GM18508 (cell line): ENCODE measurements around the gene SMPDL3A.

ENCODE experiments used
- ATAC-seq: cut with Tn5 transposase; IDR thresholded peaks from one replicate; pipeline ENCODE4 v1.9.1; 2021; ENCODE audit warnings: moderate number of reproducible peaks; ENCODE audit not compliant: insufficient read depth, unreplicated experiment

Gene SMPDL3A

DNA sequence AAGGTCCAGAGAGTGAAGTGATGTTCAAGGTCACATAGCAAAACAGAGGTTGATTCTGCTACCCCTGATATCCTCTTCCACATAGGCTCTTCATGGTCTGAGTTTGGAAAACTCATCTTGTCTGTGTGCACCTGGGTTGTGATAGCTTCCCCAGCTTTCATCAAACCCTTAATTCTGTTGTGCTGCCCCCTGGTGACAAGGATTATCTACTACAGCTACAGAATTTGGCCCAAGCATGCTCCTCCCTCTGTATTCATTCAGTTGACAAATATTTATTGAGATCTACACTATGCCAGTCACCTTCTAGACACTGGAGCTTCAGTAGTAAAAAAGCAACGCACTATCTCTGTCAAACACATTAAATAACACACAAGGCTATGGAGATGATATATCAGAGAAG lies 50.4 kb downstream of the SMPDL3A start:
- peak; percentile 85 for ATAC-seq

- ATAC-seq = no peak
Observed at GRCh38 chr6:122839906-122840305, 50.8 kb downstream of the SMPDL3A start.

DNA sequence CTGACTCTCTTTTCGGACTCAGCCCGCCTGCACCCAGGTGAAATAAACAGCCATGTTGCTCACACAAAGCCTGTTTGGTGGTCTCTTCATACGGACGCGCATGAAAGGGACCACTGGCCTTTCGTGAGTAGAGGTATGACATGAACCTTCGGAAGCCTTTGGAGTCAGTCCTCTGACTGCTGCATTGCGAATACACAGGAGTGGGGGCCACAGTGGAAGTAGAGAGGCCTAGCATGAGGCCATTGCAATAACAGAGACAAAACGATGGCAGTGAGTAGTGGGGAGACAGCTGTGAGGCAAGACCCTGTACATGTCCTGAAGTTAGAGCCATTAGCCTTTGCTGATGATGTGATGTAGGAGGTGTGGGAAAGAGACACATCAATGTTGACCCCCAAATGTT lies 56.4 kb downstream of the SMPDL3A start:
- no peak for ATAC-seq

GRCh38 chr6:122845916-122846612 lies 57.0 kb downstream of the SMPDL3A start:
- no peak for ATAC-seq

DNA sequence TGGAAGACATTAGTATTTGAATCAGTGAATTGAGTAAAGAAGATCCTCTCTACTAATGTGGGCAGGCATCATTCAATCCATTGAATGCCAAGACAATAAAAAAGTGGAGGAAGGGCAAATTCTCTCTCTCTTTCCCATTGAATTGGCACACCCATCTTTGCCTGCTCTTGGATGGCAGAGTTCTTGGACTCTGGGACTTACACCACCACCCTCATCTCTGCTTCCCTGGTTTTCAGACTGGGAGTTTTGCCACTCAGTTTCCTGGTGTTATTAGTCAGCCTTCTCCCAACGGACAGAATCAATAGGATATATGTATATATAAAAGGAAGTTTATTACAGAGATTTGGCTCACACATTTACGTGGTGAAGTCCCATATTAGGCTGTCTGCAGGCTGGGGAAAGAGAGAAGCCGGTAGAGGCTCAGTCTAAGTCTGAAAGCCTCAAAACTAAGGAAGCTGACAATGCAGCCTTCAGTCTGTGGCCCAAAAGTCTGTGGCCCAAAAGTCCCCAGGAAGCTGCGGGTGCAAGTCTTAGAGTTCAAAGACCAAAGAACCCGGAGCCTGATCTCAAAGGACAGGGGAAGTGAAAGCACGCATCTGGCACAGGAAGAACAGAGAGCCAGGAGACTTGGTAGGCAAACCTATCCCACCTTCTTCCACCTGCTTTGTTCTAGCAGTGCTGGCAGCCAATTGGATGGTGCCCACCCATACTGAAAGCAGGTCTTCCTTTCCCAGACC lies 64.4 kb downstream of the SMPDL3A start:
- ATAC-seq = peak; percentile 64
